ENCODE measurements around the gene MAPT.
A peak's percentile ranks its signal among the peaks of the same experiment; 100 is the strongest.
"Not testable (repeated sequence)": the region's sequence is repeated elsewhere in the genome, so short reads cannot be mapped to it uniquely, and the experiment has no call there.

The MAPT gene

DNA sequence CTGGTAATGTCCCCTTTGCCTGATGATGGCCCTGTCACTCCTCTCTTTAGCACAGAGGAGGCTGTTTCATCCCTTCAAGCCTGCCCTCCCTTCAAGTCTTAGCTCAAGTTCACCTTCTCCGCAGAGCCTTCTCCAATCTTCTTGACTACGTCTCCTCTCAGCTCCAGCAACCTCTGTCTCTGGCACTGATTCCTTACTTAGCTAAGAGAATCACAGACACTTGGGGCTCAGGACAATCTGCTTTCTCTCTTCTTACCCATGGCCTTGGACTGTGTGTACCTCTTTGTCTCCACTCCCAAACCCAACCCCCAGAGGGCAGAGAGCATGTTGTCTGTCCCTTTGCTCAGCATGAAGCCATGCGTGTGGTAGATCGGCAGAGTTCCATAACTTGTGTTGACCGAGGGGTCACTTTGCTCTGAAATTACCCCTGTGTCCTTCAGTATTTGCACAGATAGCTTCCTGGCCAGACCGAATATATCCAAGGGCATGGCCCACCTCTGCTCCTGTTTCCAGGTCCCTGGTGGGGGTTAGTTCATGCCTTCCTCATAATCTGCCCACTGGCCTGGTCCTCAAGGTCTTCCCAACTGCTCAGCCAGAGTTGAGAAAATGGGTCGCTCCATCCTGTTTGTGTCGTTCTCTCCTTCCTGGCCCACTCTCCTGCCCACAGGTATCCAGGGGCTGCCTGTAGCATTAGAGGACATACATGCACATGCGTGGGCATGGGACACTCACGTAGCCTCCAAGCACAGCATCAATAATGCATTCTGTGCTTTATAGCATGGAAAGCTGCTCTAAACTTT is 41.6 kb downstream of the MAPT start:
- Mint-ChIP-seq H3K27me3 (peaks cover 39% of the 10 kb centered on the region), H3K36me3 (ENCODE audit: low read depth) (no peaks in the 10 kb centered on the region), H3K9me3 (no peaks in the 10 kb centered on the region), H3K27ac (no peak overlapping the region), H3K4me3 (no peak overlapping the region), H3K4me1 (ENCODE audit: low read depth) (no peaks in the 10 kb centered on the region)
- intact Hi-C loops (cut with micrococcal nuclease): no loop called here

GRCh38 chr17:45936610-45937009 is 42.3 kb downstream of the MAPT start:
- Mint-ChIP-seq H3K9me3 (no peaks in the 10 kb centered on the region), H3K36me3 (ENCODE audit: low read depth) (no peaks in the 10 kb centered on the region), H3K4me1 (ENCODE audit: low read depth) (no peaks in the 10 kb centered on the region), H3K27me3 (peaks cover 40% of the 10 kb centered on the region), H3K4me3 (no peak overlapping the region), H3K27ac (no peak overlapping the region)
- intact Hi-C loops (cut with micrococcal nuclease): no loop called here

- H3K9me3 Mint-ChIP-seq; H3K4me1 Mint-ChIP-seq (ENCODE audit: low read depth); H3K4me3 Mint-ChIP-seq; intact Hi-C loops (cut with micrococcal nuclease); H3K27ac Mint-ChIP-seq; H3K36me3 Mint-ChIP-seq (ENCODE audit: low read depth): not testable (repeated sequence)
- peaks cover 41% of the 10 kb centered on the region for H3K27me3 Mint-ChIP-seq
Observed at GRCh38 chr17:45937186-45937585, 42.8 kb downstream of the MAPT start.

- H3K4me3 Mint-ChIP-seq: no peak overlapping the region
- no peak overlapping the region for H3K27ac Mint-ChIP-seq
- no peaks in the 10 kb centered on the region for H3K4me1 Mint-ChIP-seq (ENCODE audit: low read depth)
- H3K9me3 Mint-ChIP-seq: no peaks in the 10 kb centered on the region
- H3K27me3 Mint-ChIP-seq: peaks cover 43% of the 10 kb centered on the region
- no peaks in the 10 kb centered on the region for H3K36me3 Mint-ChIP-seq (ENCODE audit: low read depth)
- intact Hi-C loops (cut with micrococcal nuclease): no loop called here
Observed at GRCh38 chr17:45939395-45939794, 45.0 kb downstream of the MAPT start.

GRCh38 chr17:45940293-45940692 is 45.9 kb downstream of the MAPT start:
- H3K27me3 Mint-ChIP-seq: peaks cover 38% of the 10 kb centered on the region
- H3K4me3 Mint-ChIP-seq: no peak overlapping the region
- H3K36me3 Mint-ChIP-seq (ENCODE audit: low read depth): no peaks in the 10 kb centered on the region
- H3K9me3 Mint-ChIP-seq: no peaks in the 10 kb centered on the region
- intact Hi-C loops (cut with micrococcal nuclease): no loop called here
- no peaks in the 10 kb centered on the region for H3K4me1 Mint-ChIP-seq (ENCODE audit: low read depth)
- H3K27ac Mint-ChIP-seq: no peak overlapping the region

DNA sequence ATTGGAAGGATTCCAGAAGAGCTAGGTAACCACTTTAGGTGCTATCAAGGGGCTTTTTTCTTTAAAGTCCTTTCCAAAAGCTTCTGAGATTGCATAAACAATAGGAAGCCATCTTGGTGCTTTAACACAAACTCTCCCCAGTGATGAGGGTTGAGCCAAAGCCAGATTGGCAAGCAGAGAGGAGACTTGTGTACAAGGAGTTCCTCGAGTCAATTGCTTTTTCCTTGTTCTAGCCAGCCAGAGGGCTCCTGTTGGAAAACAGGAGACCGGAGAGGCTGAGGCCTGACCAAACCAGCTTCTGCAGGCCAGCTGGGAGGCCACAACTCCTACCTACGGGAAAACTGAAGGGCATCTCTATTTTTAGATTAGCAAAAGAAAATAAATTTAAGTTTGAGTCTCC is 46.5 kb downstream of the MAPT start:
- H3K4me1 Mint-ChIP-seq (ENCODE audit: low read depth): no peaks in the 10 kb centered on the region
- no peak overlapping the region for H3K27ac Mint-ChIP-seq
- intact Hi-C loops (cut with micrococcal nuclease): no loop called here
- no peaks in the 10 kb centered on the region for H3K9me3 Mint-ChIP-seq
- H3K27me3 Mint-ChIP-seq: peaks cover 36% of the 10 kb centered on the region
- no peaks in the 10 kb centered on the region for H3K36me3 Mint-ChIP-seq (ENCODE audit: low read depth)
- H3K4me3 Mint-ChIP-seq: no peak overlapping the region

GRCh38 chr17:45941395-45941794 is 47.0 kb downstream of the MAPT start:
- intact Hi-C loops (cut with micrococcal nuclease): no loop called here
- H3K27me3 Mint-ChIP-seq: peaks cover 35% of the 10 kb centered on the region
- no peaks in the 10 kb centered on the region for H3K36me3 Mint-ChIP-seq (ENCODE audit: low read depth)
- H3K27ac Mint-ChIP-seq: no peak overlapping the region
- no peaks in the 10 kb centered on the region for H3K9me3 Mint-ChIP-seq
- no peak overlapping the region for H3K4me3 Mint-ChIP-seq
- H3K4me1 Mint-ChIP-seq (ENCODE audit: low read depth): no peaks in the 10 kb centered on the region

GRCh38 chr17:45942284-45942683 is 47.9 kb downstream of the MAPT start:
- intact Hi-C loops (cut with micrococcal nuclease): no loop called here
- Mint-ChIP-seq H3K27me3 (peaks cover 38% of the 10 kb centered on the region), H3K27ac (no peak overlapping the region), H3K9me3 (no peaks in the 10 kb centered on the region), H3K36me3 (ENCODE audit: low read depth) (no peaks in the 10 kb centered on the region), H3K4me3 (no peak overlapping the region), H3K4me1 (ENCODE audit: low read depth) (no peaks in the 10 kb centered on the region)

DNA sequence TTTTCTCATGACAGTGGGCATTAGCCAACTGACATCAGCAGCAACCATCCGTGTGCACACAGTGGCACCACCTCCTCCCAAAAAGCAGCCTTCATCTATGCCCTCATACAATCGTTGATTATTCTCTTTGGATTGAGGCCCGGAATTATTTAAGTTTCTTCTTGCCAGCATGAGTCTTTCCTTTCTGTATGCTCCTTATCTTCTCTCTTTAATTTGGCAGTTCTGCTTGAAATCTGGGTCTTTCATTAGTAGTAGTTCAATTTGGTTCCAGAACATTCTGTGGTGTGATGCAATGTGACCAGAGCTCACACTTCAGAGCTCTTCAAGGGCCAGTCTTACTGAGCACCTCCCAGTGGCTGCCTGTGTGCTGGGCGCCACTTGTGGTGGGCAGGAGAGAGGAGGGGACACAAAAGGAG is 52.5 kb downstream of the MAPT start:
- Mint-ChIP-seq H3K4me3 (no peak overlapping the region), H3K36me3 (ENCODE audit: low read depth) (no peaks in the 10 kb centered on the region), H3K9me3 (no peaks in the 10 kb centered on the region), H3K27ac (no peak overlapping the region), H3K4me1 (ENCODE audit: low read depth) (peaks cover 8% of the 10 kb centered on the region), H3K27me3 (peaks cover 61% of the 10 kb centered on the region)
- intact Hi-C loops (cut with micrococcal nuclease): no loop called here

GRCh38 chr17:45948498-45948880 is 54.1 kb downstream of the MAPT start:
- intact Hi-C loops (cut with micrococcal nuclease): no loop called here
- no peak overlapping the region for H3K4me3 Mint-ChIP-seq
- H3K27me3 Mint-ChIP-seq: peaks cover 61% of the 10 kb centered on the region

GRCh38 chr17:45948881-45949624 is 54.7 kb downstream of the MAPT start:
- peak overlapping the region; percentile 66 for H3K4me3 Mint-ChIP-seq
- H3K4me1 Mint-ChIP-seq (ENCODE audit: low read depth): peaks cover 8% of the 10 kb centered on the region
- H3K27ac Mint-ChIP-seq: no peak overlapping the region
- intact Hi-C loops (cut with micrococcal nuclease): no loop called here
- H3K9me3 Mint-ChIP-seq: no peaks in the 10 kb centered on the region
- peaks cover 59% of the 10 kb centered on the region for H3K27me3 Mint-ChIP-seq
- H3K36me3 Mint-ChIP-seq (ENCODE audit: low read depth): no peaks in the 10 kb centered on the region

More at GRCh38 chr17:45948498-45948880, 54.1 kb downstream of the MAPT start:
- H3K9me3 Mint-ChIP-seq: no peaks in the 10 kb centered on the region
- H3K27ac Mint-ChIP-seq: no peak overlapping the region
- no peaks in the 10 kb centered on the region for H3K36me3 Mint-ChIP-seq (ENCODE audit: low read depth)
- H3K4me1 Mint-ChIP-seq (ENCODE audit: low read depth): peaks cover 8% of the 10 kb centered on the region

- intact Hi-C loops (cut with micrococcal nuclease): no loop called here
- Mint-ChIP-seq H3K4me1 (ENCODE audit: low read depth) (peaks cover 8% of the 10 kb centered on the region), H3K4me3 (no peak overlapping the region), H3K27me3 (peaks cover 60% of the 10 kb centered on the region), H3K9me3 (no peaks in the 10 kb centered on the region), H3K27ac (no peak overlapping the region), H3K36me3 (ENCODE audit: low read depth) (no peaks in the 10 kb centered on the region)
Observed at GRCh38 chr17:45949755-45950320, 55.5 kb downstream of the MAPT start.

GRCh38 chr17:45950888-45951287 is 56.5 kb downstream of the MAPT start:
- Mint-ChIP-seq H3K9me3 (no peaks in the 10 kb centered on the region), H3K27ac (no peak overlapping the region), H3K27me3 (peaks cover 60% of the 10 kb centered on the region), H3K4me1 (ENCODE audit: low read depth) (peaks cover 8% of the 10 kb centered on the region), H3K4me3 (no peak overlapping the region), H3K36me3 (ENCODE audit: low read depth) (no peaks in the 10 kb centered on the region)
- intact Hi-C loops (cut with micrococcal nuclease): no loop called here

- Mint-ChIP-seq H3K27me3 (peaks cover 58% of the 10 kb centered on the region), H3K27ac (no peak overlapping the region), H3K9me3 (no peaks in the 10 kb centered on the region), H3K4me1 (ENCODE audit: low read depth) (peaks cover 8% of the 10 kb centered on the region), H3K36me3 (ENCODE audit: low read depth) (no peaks in the 10 kb centered on the region), H3K4me3 (no peak overlapping the region)
- intact Hi-C loops (cut with micrococcal nuclease): no loop called here
Observed at GRCh38 chr17:45951403-45951802, 57.0 kb downstream of the MAPT start.

All from dendritic cell treated with granulocyte-macrophage colony-stimulating factor and Interleukin-4, amounts not matched to agents 40 ng/mL and 50 ng/mL, for 4 days (primary cell).